B cell (primary cell): Measurements from ENCODE around the gene TIMM44. TPM values are rescaled to one million over a fixed set of nuclear protein-coding genes. Genes with fewer than 3 reads are reported as not detected.

Source experiments
- ATAC-seq: fragments of 200-7000 bp; cut with Tn5 transposase; one replicate; pipeline ENCODE4 v1.10.0; 2021; ENCODE audit warnings: low read depth, mild to moderate bottlenecking, moderate number of reproducible peaks, moderate library complexity
- CTCF ChIA-PET: fragments of 350-600 bp; sonication (Branson Sonifier 250); formaldehyde crosslinking; loops from one replicate; lab custom pipeline; 2021; ENCODE audit warnings: antibody characterized with exemption, inconsistent platforms; lab: Charles Lee
- POLR2A ChIA-PET: fragments of 350-600 bp; sonication (Branson Sonifier 250); formaldehyde crosslinking; loops from one replicate; lab custom pipeline; 2021; ENCODE audit warnings: antibody characterized with exemption; lab: Charles Lee
- DNase-seq: peaks from one replicate; pipeline ENCODE4 v3.0.0; 2013
- H2AFZ ChIP-seq: 2 replicates; pipeline ENCODE4 v1.6.1; 2012; ENCODE audit warnings: mild to moderate bottlenecking, low read depth, low read length; ENCODE audit not compliant: insufficient read depth, poor library complexity, severe bottlenecking
- H3K27ac ChIP-seq, 2 donors: 1 replicate in 1 of 2; 2 replicates in 1 of 2; pipeline ENCODE4 v1.5.1; 2012 to 2013; ENCODE audit warnings: low read length in 2 of 2, mild to moderate bottlenecking in 2 of 2, moderate library complexity in 1 of 2
- H3K27me3 ChIP-seq, 4 experiments: fragments of 200-600 bp in 1 of 4; sonication (generic) in 1 of 4; replicated peaks in 1 of 4; 1 replicate in 2 of 4; 2 replicates in 2 of 4; pipeline versions ENCODE4 v1.6.1 to v1.7.0; 2013 to 2016; ENCODE audit warnings: low read length in 3 of 4, mild to moderate bottlenecking in 2 of 4, mixed read lengths in 1 of 4, moderate library complexity in 1 of 4; ENCODE audit not compliant: insufficient read depth in 4 of 4, control insufficient read depth in 3 of 4; ENCODE audit errors: control extremely low read depth in 1 of 4
- H3K36me3 ChIP-seq, 2 experiments: replicated peaks in 1 of 2; 1 replicate in 1 of 2; 2 replicates in 1 of 2; pipeline versions ENCODE4 v1.6.1 to v1.7.1; 2013; ENCODE audit warnings: low read length in 1 of 2; ENCODE audit not compliant: insufficient read depth in 2 of 2, control insufficient read depth in 1 of 2; ENCODE audit errors: control extremely low read depth in 1 of 2, extremely low read depth in 1 of 2
- H3K4me1 ChIP-seq, 2 donors: fragments of 200-600 bp in 1 of 2; sonication (generic) in 1 of 2; 1 replicate in 1 of 2; 2 replicates in 1 of 2; pipeline versions ENCODE4 v1.5.1 to v1.6.1; 2013 to 2017; ENCODE audit warnings: low read length in 2 of 2; ENCODE audit not compliant: control insufficient read depth in 2 of 2, insufficient read depth in 2 of 2
- H3K4me2 ChIP-seq: replicated peaks from 2 replicates; pipeline ENCODE3; 2012; ENCODE audit warnings: mild to moderate bottlenecking, low read depth, low read length; ENCODE audit not compliant: poor library complexity, severe bottlenecking
- H3K4me3 ChIP-seq, 5 experiments: fragments of 200-600 bp in 1 of 5; sonication (generic) in 1 of 5; 1 replicate in 3 of 5; 2 replicates in 2 of 5; pipeline versions ENCODE4 v1.5.1 to v1.7.0; 2011 to 2016; ENCODE audit warnings: low read length in 4 of 5, mild to moderate bottlenecking in 4 of 5, low read depth in 2 of 5, control low read depth in 1 of 5, moderate library complexity in 1 of 5; ENCODE audit not compliant: insufficient read depth in 1 of 5; ENCODE audit errors: control extremely low read depth in 1 of 5, extremely low read depth in 1 of 5
- H3K79me2 ChIP-seq: fragments of 200-600 bp; sonication (generic); one replicate; pipeline ENCODE4 v1.6.0; 2016; ENCODE audit warnings: low read length; ENCODE audit not compliant: control insufficient read depth, insufficient read depth
- H3K9ac ChIP-seq: fragments of 200-600 bp; sonication (generic); 2 replicates; pipeline ENCODE4 v1.6.1; 2017; ENCODE audit warnings: mild to moderate bottlenecking, low read length, moderate library complexity
- H3K9me3 ChIP-seq, 3 donors: one replicate each; pipeline versions ENCODE4 v1.6.1 to v1.7.1; 2013; ENCODE audit warnings: low read length in 2 of 3; ENCODE audit not compliant: control insufficient read depth in 2 of 3, insufficient read depth in 1 of 3; ENCODE audit errors: control extremely low read depth in 1 of 3
- H4K20me1 ChIP-seq: 2 replicates; pipeline ENCODE4 v1.6.0; 2012; ENCODE audit warnings: mild to moderate bottlenecking, low read length; ENCODE audit not compliant: insufficient read depth, control insufficient read depth, poor library complexity, severe bottlenecking
- H3K27ac Mint-ChIP-seq: one replicate; pipeline ENCODE4 v1.8.0; 2021; ENCODE audit warnings: mixed read lengths
- H3K27me3 Mint-ChIP-seq: one replicate; pipeline ENCODE4 v1.8.0; 2021; ENCODE audit warnings: mixed read lengths
- H3K4me1 Mint-ChIP-seq: one replicate; pipeline ENCODE4 v1.8.0; 2021; ENCODE audit warnings: mixed read lengths
- H3K4me3 Mint-ChIP-seq: one replicate; pipeline ENCODE4 v1.8.0; 2021; ENCODE audit warnings: mixed read lengths
- H3K9me3 Mint-ChIP-seq: one replicate; pipeline ENCODE4 v1.8.0; 2022; ENCODE audit warnings: mixed read lengths; ENCODE audit not compliant: insufficient read depth
- CTCF ChIP-seq: fragments of 200-600 bp; IDR thresholded peaks from one replicate; pipeline ENCODE4 v1.8.0; 2022; ENCODE audit warnings: antibody characterized with exemption, mild to moderate bottlenecking
- EZH2 ChIP-seq: IDR thresholded peaks from 2 replicates; pipeline ENCODE4 v1.6.1; 2012; ENCODE audit warnings: borderline replicate concordance, low read depth, mild to moderate bottlenecking, moderate library complexity, low read length; ENCODE audit not compliant: insufficient read depth, poor library complexity, severe bottlenecking
- WGBS: methylation state at CpG from one replicate; pipeline ENCODE4 v1.1.5; 2013; ENCODE audit warnings: missing lambda C conversion rate; ENCODE audit not compliant: insufficient coverage; 5-methylcytosine and 5-hydroxymethylcytosine counted together
- intact Hi-C: fragments of 100-400 bp; cut with micrococcal nuclease; formaldehyde crosslinking; loops from one replicate; pipeline ENCODE4 v1.10.0; 2022
- polyA plus RNA-seq: library from polyadenylated mRNA; depleted of rRNA; stranded (reverse); fragments of >200 nt; gene quantifications from 2 replicates; pipeline ENCODE4 v1.2.3, GENCODE V29; 2012
- total RNA-seq, 2 donors: library from RNA; stranded (reverse); fragments of 120-200 nt in 1 of 2; gene quantifications; 1 replicate in 1 of 2; 2 replicates in 1 of 2; pipeline versions ENCODE4 v1.2.3 to v1.2.4, GENCODE V29; 2013 to 2022

TIMM44 gene
- total and polyA plus RNA-seq, 2 donors (not counting 1 experiment from before 2014, with no cell fraction given), result 48.9 to 66.5 TPM

GRCh38 chr19:7933828-7934725 lies 9.4 kb downstream of the TIMM44 start:
- 95% methylated on average over 54 of the region's 55 CpGs for WGBS
- Histone ChIP-seq H4K20me1 (peaks cover 22% of the 10 kb centered on the region), H2AFZ (no peak overlapping the region), H3K9ac (no peak overlapping the region), H3K4me1 (no peaks in the 10 kb centered on the region), H3K9me3 (no peaks in the 10 kb centered on the region), H3K4me3 (no peak overlapping the region), H3K36me3 (peaks cover 2 to 69% of the 10 kb centered on the region in 2 experiments), H3K4me2 (no peak overlapping the region), H3K79me2 (peaks cover 7% of the 10 kb centered on the region), H3K27ac (no peak overlapping the region), H3K27me3 (no peaks in the 10 kb centered on the region)
- H3K4me3 Mint-ChIP-seq, result no peak overlapping the region
- ATAC-seq (no peak), DNase-seq (no peak)
- ChIA-PET POLR2A (no interaction called here), CTCF (interaction anchor here (1.8 kb wide), 1 partner anchor 10 kb away, joined by 9 read pairs; the partner anchor contains the start of gene TIMM44)
- no peaks in the 10 kb centered on the region for H3K9me3 Mint-ChIP-seq
- TF ChIP-seq CTCF (no peak), EZH2 (no peak)
- intact Hi-C loops, result no loop called here
- no peak overlapping the region for H3K27ac Mint-ChIP-seq
- H3K27me3 Mint-ChIP-seq, result no peaks in the 10 kb centered on the region
- peaks cover 2% of the 10 kb centered on the region for H3K4me1 Mint-ChIP-seq

DNA sequence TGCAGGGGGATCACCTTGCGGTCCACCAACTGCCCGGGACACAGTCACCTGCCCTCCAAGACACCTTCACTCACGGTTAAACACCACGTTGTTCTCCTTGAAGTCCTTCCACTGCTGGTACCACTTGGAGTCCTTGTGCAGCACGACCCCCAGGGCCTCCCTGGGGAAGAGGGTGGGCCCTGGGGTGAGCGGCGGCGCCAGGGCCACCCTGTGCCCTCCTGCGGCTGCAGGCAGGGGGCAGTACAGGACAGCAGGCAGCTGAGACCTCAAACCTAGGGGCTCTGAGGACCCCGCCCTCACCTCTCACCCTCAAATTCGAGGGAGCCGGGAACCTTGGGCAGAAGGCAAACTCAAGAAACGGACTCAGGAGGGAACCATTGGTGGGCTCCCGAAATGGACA lies 10.1 kb downstream of the TIMM44 start:
- no peaks in the 10 kb centered on the region for H3K9me3 ChIP-seq
- ATAC-seq, result no peak
- Mint-ChIP-seq H3K4me3 (no peak overlapping the region), H3K27ac (no peak overlapping the region), H3K27me3 (no peaks in the 10 kb centered on the region), H3K9me3 (no peaks in the 10 kb centered on the region), H3K4me1 (no peaks in the 10 kb centered on the region)
- intact Hi-C loops, result no loop called here
- peak; percentile 26 for DNase-seq
- peaks cover 7% of the 10 kb centered on the region for H3K79me2 ChIP-seq
- H3K4me2 ChIP-seq, result no peak overlapping the region
- H4K20me1 ChIP-seq, result peaks cover 22% of the 10 kb centered on the region
- POLR2A ChIA-PET, result no interaction called here
- peak; percentile 24 for TF ChIP-seq CTCF
- no peak for TF ChIP-seq EZH2
- H3K27me3 ChIP-seq, result no peaks in the 10 kb centered on the region
- 89% methylated on average over 12 of the region's 14 CpGs for WGBS
- H3K9ac ChIP-seq, result no peak overlapping the region
- CTCF ChIA-PET, result no interaction called here
- no peak overlapping the region for H2AFZ ChIP-seq
- H3K4me3 ChIP-seq, result no peak overlapping the region
- peaks cover 2 to 63% of the 10 kb centered on the region in 2 experiments for H3K36me3 ChIP-seq
- H3K4me1 ChIP-seq, result no peaks in the 10 kb centered on the region
- H3K27ac ChIP-seq, result no peak overlapping the region
